Islet of Langerhans (tissue), 1 donor: ENCODE data around the gene TET1.
"Not testable (repeated sequence)": the region's sequence is repeated elsewhere in the genome, so short reads cannot be mapped to it uniquely, and the experiment has no call there.

Experiments used
- FAIRE-seq: peaks from one replicate; lab custom pipeline; 2011; peaks lifted over from hg19 to GRCh38; lab: Jason Lieb, UNC

Gene TET1

GRCh38 chr10:68613974-68614373 lies 53.8 kb downstream of the TET1 start:
- not testable (repeated sequence) for FAIRE-seq

- FAIRE-seq = not testable (repeated sequence)
Measured at GRCh38 chr10:68617691-68618090, 57.6 kb downstream of the TET1 start.

GRCh38 chr10:68618234-68618633 lies 58.1 kb downstream of the TET1 start:
- no peak for FAIRE-seq

- no peak for FAIRE-seq
Measured at GRCh38 chr10:68619595-68619994, 59.5 kb downstream of the TET1 start.

GRCh38 chr10:68625316-68625921 lies 65.3 kb downstream of the TET1 start:
- FAIRE-seq = no peak

- no peak for FAIRE-seq
Measured at GRCh38 chr10:68628576-68629127, 68.5 kb downstream of the TET1 start.

- not testable (repeated sequence) for FAIRE-seq
Measured at GRCh38 chr10:68632271-68632560, 72.1 kb downstream of the TET1 start.

GRCh38 chr10:68633281-68633680 lies 73.1 kb downstream of the TET1 start:
- FAIRE-seq = no peak

- no peak for FAIRE-seq
Measured at GRCh38 chr10:68633816-68634466, 73.8 kb downstream of the TET1 start.

- no peak for FAIRE-seq
Measured at GRCh38 chr10:68636335-68636734, 76.2 kb downstream of the TET1 start.

GRCh38 chr10:68643550-68643949 lies 83.4 kb downstream of the TET1 start:
- not testable (repeated sequence) for FAIRE-seq

- FAIRE-seq = peak; percentile 75
Measured at GRCh38 chr10:68647672-68648341, 87.7 kb downstream of the TET1 start.

GRCh38 chr10:68655620-68656126 lies 95.5 kb downstream of the TET1 start:
- FAIRE-seq = no peak

GRCh38 chr10:68665841-68666240 lies 105.7 kb downstream of the TET1 start:
- FAIRE-seq = no peak

- FAIRE-seq = no peak
Measured at GRCh38 chr10:68666280-68666760, 106.2 kb downstream of the TET1 start.

- no peak for FAIRE-seq
Measured at GRCh38 chr10:68668231-68668630, 108.1 kb downstream of the TET1 start.

- no peak for FAIRE-seq
Measured at GRCh38 chr10:68668972-68669371, 108.8 kb downstream of the TET1 start.

- FAIRE-seq = no peak
Measured at GRCh38 chr10:68684413-68684812, 124.3 kb downstream of the TET1 start.

- FAIRE-seq = no peak
Measured at GRCh38 chr10:68696018-68696417, 135.9 kb downstream of the TET1 start.

- FAIRE-seq = no peak
Measured at GRCh38 chr10:68697106-68697505, 137.0 kb downstream of the TET1 start.

GRCh38 chr10:68700197-68700596 lies 140.1 kb downstream of the TET1 start:
- FAIRE-seq = no peak

GRCh38 chr10:68705548-68705947 lies 145.4 kb downstream of the TET1 start:
- FAIRE-seq = no peak

- not testable (repeated sequence) for FAIRE-seq
Measured at GRCh38 chr10:68708987-68709386, 148.8 kb downstream of the TET1 start.
